Large intestine (tissue), 3 donors: ENCODE data around the gene ANKZF1. TPM values are rescaled to one million over a fixed set of nuclear protein-coding genes. Genes with fewer than 3 reads are reported as not detected.

Source experiments
- DNase-seq, 2 donors: peaks; one replicate each; pipeline versions ENCODE4 v3.0.0 to v3.0.0-alpha.2; 2013
- H3K27ac ChIP-seq: one replicate; pipeline ENCODE4 v1.5.1; 2013; ENCODE audit warnings: low read length
- H3K27me3 ChIP-seq: 2 replicates; pipeline ENCODE4 v1.6.1; 2013; ENCODE audit warnings: low read length; ENCODE audit not compliant: control insufficient read depth, insufficient read depth
- H3K36me3 ChIP-seq: 2 replicates; pipeline ENCODE4 v1.6.1; 2013; ENCODE audit warnings: low read length; ENCODE audit not compliant: control insufficient read depth, insufficient read depth
- H3K4me1 ChIP-seq: one replicate; pipeline ENCODE4 v1.6.1; 2013; ENCODE audit warnings: low read length; ENCODE audit not compliant: control insufficient read depth, insufficient read depth
- H3K4me3 ChIP-seq: one replicate; pipeline ENCODE4 v1.5.1; 2013; ENCODE audit warnings: low read length
- H3K9me3 ChIP-seq: one replicate; pipeline ENCODE4 v1.6.1; 2013; ENCODE audit warnings: mild to moderate bottlenecking, low read depth, low read length, moderate library complexity; ENCODE audit not compliant: control insufficient read depth
- WGBS: methylation state at CpG from one replicate; pipeline ENCODE4 v1.1.5; 2013; ENCODE audit warnings: low lambda C conversion rate; ENCODE audit not compliant: insufficient coverage; 5-methylcytosine and 5-hydroxymethylcytosine counted together
- polyA plus RNA-seq: library from polyadenylated mRNA; unstranded; fragments of 120-200 nt; gene quantifications from one replicate; pipeline ENCODE4 v1.2.1, GENCODE V29; 2013

ANKZF1 gene
- polyA plus RNA-seq, 1 donor = 65.8 TPM

- DNase-seq = no peak
- no peak overlapping the region for H3K4me3 ChIP-seq
- H3K36me3 ChIP-seq = peaks cover 59% of the 10 kb centered on the region
- peaks cover 16% of the 10 kb centered on the region for H3K4me1 ChIP-seq
- no peaks in the 10 kb centered on the region for H3K9me3 ChIP-seq
- H3K27me3 ChIP-seq = no peaks in the 10 kb centered on the region
- no CpG with 5 or more reads among the region's 6 CpGs for WGBS
- no peak overlapping the region for H3K27ac ChIP-seq
Observed at GRCh38 chr2:219216535-219216915, 13.1 kb upstream of the ANKZF1 start.

- no peaks in the 10 kb centered on the region for H3K27me3 ChIP-seq
- H3K4me3 ChIP-seq = peak overlapping the region; percentile 52
- peak overlapping the region; percentile 88 for H3K27ac ChIP-seq
- peak; percentile 51 to 72 for DNase-seq
- H3K9me3 ChIP-seq = no peaks in the 10 kb centered on the region
- H3K4me1 ChIP-seq = peaks cover 16% of the 10 kb centered on the region
- WGBS = no CpG with 5 or more reads among the region's 37 CpGs
- H3K36me3 ChIP-seq = peaks cover 61% of the 10 kb centered on the region
Observed at GRCh38 chr2:219218217-219218731, 11.3 kb upstream of the ANKZF1 start.

GRCh38 chr2:219218732-219219701 lies 10.6 kb upstream of the ANKZF1 start, which contains the start of gene ABCB6:
Gene ABCB6 (minus strand): TSS chr2:219218958. CDS start chr2:219218673, 285 bp downstream.
- no CpG with 5 or more reads among the region's 71 CpGs for WGBS
- H3K27ac ChIP-seq = peak within 1 kb of the TSS; percentile 88
- H3K4me3 ChIP-seq = peak within 1 kb of the TSS; percentile 52
- peak; percentile 91 to 93 for DNase-seq
- H3K27me3 ChIP-seq = no peaks in the 10 kb centered on the region
- peaks cover 61% of the 10 kb centered on the region for H3K36me3 ChIP-seq
- H3K4me1 ChIP-seq = peaks cover 16% of the 10 kb centered on the region
- H3K9me3 ChIP-seq = no peaks in the 10 kb centered on the region

GRCh38 chr2:219219784-219220532 lies 9.6 kb upstream of the ANKZF1 start:
- Histone ChIP-seq H3K27ac (no peak overlapping the region), H3K27me3 (no peaks in the 10 kb centered on the region), H3K4me1 (peaks cover 16% of the 10 kb centered on the region), H3K36me3 (peaks cover 61% of the 10 kb centered on the region), H3K9me3 (no peaks in the 10 kb centered on the region), H3K4me3 (no peak overlapping the region)
- no CpG with 5 or more reads among the region's 18 CpGs for WGBS
- DNase-seq = no peak

GRCh38 chr2:219220652-219221402 lies 8.8 kb upstream of the ANKZF1 start:
- H3K27ac ChIP-seq = no peak overlapping the region
- H3K9me3 ChIP-seq = no peaks in the 10 kb centered on the region
- no peak for DNase-seq
- H3K27me3 ChIP-seq = no peaks in the 10 kb centered on the region
- H3K4me3 ChIP-seq = no peak overlapping the region
- H3K4me1 ChIP-seq = peaks cover 16% of the 10 kb centered on the region
- H3K36me3 ChIP-seq = peaks cover 65% of the 10 kb centered on the region
- WGBS = no CpG with 5 or more reads among the region's 19 CpGs

- no peak for DNase-seq
- no peaks in the 10 kb centered on the region for H3K9me3 ChIP-seq
- H3K4me3 ChIP-seq = no peak overlapping the region
- no CpG with 5 or more reads among the region's 16 CpGs for WGBS
- peaks cover 16% of the 10 kb centered on the region for H3K4me1 ChIP-seq
- no peaks in the 10 kb centered on the region for H3K27me3 ChIP-seq
- H3K27ac ChIP-seq = no peak overlapping the region
- peaks cover 64% of the 10 kb centered on the region for H3K36me3 ChIP-seq
Observed at GRCh38 chr2:219221957-219222518, 7.6 kb upstream of the ANKZF1 start.

GRCh38 chr2:219223831-219224610 lies 5.6 kb upstream of the ANKZF1 start:
- H3K9me3 ChIP-seq = no peaks in the 10 kb centered on the region
- no peak overlapping the region for H3K27ac ChIP-seq
- peaks cover 64% of the 10 kb centered on the region for H3K36me3 ChIP-seq
- no peak overlapping the region for H3K4me3 ChIP-seq
- H3K27me3 ChIP-seq = no peaks in the 10 kb centered on the region
- no CpG with 5 or more reads among the region's 31 CpGs for WGBS
- peaks cover 19% of the 10 kb centered on the region for H3K4me1 ChIP-seq
- DNase-seq = no peak

GRCh38 chr2:219225350-219225749 lies 4.3 kb upstream of the ANKZF1 start:
- no peak overlapping the region for H3K27ac ChIP-seq
- H3K36me3 ChIP-seq = peaks cover 57% of the 10 kb centered on the region
- H3K4me1 ChIP-seq = peaks cover 10% of the 10 kb centered on the region
- WGBS = no CpG with 5 or more reads among the region's 3 CpGs
- H3K9me3 ChIP-seq = no peaks in the 10 kb centered on the region
- H3K4me3 ChIP-seq = no peak overlapping the region
- no peak for DNase-seq
- H3K27me3 ChIP-seq = no peaks in the 10 kb centered on the region
